Measurements from ENCODE around the gene AP1G2.

Gene AP1G2

GRCh38 chr14:23548351-23549318 is 19.0 kb downstream of the AP1G2 start:
- H3K4me3 ChIP-seq (replicated peaks in 1 of 2; ENCODE audit: low read depth in 2 of 2, low read length in 2 of 2): no peak overlapping the region
- DNase-seq (ENCODE audit: low read depth in 2 of 2): peak; percentile 27 to 38
- TF ChIP-seq, protein P1, sequence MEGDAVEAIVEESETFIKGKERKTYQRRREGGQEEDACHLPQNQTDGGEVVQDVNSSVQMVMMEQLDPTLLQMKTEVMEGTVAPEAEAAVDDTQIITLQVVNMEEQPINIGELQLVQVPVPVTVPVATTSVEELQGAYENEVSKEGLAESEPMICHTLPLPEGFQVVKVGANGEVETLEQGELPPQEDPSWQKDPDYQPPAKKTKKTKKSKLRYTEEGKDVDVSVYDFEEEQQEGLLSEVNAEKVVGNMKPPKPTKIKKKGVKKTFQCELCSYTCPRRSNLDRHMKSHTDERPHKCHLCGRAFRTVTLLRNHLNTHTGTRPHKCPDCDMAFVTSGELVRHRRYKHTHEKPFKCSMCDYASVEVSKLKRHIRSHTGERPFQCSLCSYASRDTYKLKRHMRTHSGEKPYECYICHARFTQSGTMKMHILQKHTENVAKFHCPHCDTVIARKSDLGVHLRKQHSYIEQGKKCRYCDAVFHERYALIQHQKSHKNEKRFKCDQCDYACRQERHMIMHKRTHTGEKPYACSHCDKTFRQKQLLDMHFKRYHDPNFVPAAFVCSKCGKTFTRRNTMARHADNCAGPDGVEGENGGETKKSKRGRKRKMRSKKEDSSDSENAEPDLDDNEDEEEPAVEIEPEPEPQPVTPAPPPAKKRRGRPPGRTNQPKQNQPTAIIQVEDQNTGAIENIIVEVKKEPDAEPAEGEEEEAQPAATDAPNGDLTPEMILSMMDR (IDR thresholded peaks at IDR 0.05; ENCODE audit: low read depth, low read length): no peak

GRCh38 chr14:23547924-23548323 is 19.7 kb downstream of the AP1G2 start:
- H3K4me3 ChIP-seq (replicated peaks in 1 of 2; ENCODE audit: low read depth in 2 of 2, low read length in 2 of 2): no peak overlapping the region
- TF ChIP-seq, protein P1 (IDR thresholded peaks at IDR 0.05; ENCODE audit: low read depth, low read length): no peak
- DNase-seq (ENCODE audit: low read depth in 2 of 2): no peak

DNA sequence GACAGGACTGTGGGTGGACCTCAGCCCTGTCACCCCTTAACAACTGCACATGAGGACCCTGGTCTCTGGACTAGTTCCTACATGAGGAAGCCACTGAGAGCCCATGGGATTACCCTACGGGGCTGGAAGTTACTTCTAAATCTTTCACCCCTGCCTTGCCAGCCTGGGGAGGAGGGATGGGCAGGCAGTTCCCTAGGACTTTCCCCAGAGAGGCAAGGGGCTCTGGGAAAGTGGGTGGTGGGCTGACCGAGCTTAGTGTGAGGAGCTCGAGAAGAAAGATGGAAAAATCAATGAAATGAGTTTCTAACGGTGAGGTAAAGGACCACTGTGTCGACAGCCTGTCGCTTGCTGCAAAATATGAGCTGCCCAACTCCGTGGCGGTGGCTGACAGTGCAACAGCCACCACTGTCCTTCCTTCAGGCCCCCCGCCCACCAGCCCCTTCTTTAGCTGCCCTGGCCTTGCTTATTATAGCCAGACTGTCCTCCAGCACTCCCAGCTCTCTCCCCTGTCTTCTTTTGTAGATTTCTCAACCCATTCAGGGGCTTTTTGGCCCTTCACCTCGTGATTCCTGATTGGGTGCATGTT is 21.0 kb downstream of the AP1G2 start:
- H3K4me3 ChIP-seq (replicated peaks in 1 of 2; ENCODE audit: low read depth in 2 of 2, low read length in 2 of 2): no peak overlapping the region
- DNase-seq (ENCODE audit: low read depth in 2 of 2): no peak
- TF ChIP-seq, protein P1 (IDR thresholded peaks at IDR 0.05; ENCODE audit: low read depth, low read length): no peak

DNA sequence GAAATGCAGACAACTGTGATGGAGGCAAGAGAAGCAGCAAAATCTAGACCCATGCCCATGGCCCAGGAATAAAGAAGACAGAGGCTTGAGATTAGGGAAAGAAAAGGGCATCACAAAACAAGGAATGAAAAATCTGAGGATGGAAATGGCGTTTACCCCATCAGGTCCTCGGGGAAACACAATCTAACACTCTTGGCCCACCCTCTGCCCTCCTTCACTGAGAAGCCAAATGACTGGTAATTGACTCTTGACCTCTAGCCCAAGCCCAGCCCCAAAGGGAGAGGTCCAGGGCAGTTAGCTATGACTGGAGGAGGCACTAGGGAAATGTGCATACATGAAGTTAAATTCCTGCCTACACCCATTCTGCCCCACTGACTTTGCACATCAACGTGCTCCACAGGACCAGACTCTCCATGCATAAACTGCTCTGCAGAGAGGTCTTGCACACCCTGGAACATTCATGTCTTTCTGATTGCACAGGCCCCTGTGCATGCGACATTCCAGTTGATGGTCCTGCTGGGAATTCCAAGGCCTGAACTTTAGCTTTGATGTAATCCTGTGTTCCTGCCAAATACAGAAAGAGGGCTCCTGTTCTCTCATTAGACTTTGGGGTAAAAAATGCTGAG is 21.7 kb downstream of the AP1G2 start:
- DNase-seq (ENCODE audit: low read depth in 2 of 2): no peak
- TF ChIP-seq, protein P1 (IDR thresholded peaks at IDR 0.05; ENCODE audit: low read depth, low read length): no peak
- no peak overlapping the region for H3K4me3 ChIP-seq (replicated peaks in 1 of 2; ENCODE audit: low read depth in 2 of 2, low read length in 2 of 2)

GRCh38 chr14:23544511-23545447 is 22.8 kb downstream of the AP1G2 start:
- TF ChIP-seq, protein P1 (IDR thresholded peaks at IDR 0.05; ENCODE audit: low read depth, low read length): no peak
- no peak overlapping the region for H3K4me3 ChIP-seq (replicated peaks in 1 of 2; ENCODE audit: low read depth in 2 of 2, low read length in 2 of 2)
- DNase-seq (ENCODE audit: low read depth in 2 of 2): no peak

- H3K4me3 ChIP-seq (replicated peaks in 1 of 2; ENCODE audit: low read depth in 2 of 2, low read length in 2 of 2): no peak overlapping the region
- no peak for DNase-seq (ENCODE audit: low read depth in 2 of 2)
- TF ChIP-seq, protein P1 (IDR thresholded peaks at IDR 0.05; ENCODE audit: low read depth, low read length): no peak
These were observed 24.2 kb downstream of the AP1G2 start for GRCh38 chr14:23543403-23543802.
